Measurements from ENCODE around the gene TGFB2. TPM values are rescaled to one million over a fixed set of nuclear protein-coding genes. Genes with fewer than 3 reads are reported as not detected.

TGFB2 gene
- total RNA-seq, 1 donor, result 13.4 TPM

DNA sequence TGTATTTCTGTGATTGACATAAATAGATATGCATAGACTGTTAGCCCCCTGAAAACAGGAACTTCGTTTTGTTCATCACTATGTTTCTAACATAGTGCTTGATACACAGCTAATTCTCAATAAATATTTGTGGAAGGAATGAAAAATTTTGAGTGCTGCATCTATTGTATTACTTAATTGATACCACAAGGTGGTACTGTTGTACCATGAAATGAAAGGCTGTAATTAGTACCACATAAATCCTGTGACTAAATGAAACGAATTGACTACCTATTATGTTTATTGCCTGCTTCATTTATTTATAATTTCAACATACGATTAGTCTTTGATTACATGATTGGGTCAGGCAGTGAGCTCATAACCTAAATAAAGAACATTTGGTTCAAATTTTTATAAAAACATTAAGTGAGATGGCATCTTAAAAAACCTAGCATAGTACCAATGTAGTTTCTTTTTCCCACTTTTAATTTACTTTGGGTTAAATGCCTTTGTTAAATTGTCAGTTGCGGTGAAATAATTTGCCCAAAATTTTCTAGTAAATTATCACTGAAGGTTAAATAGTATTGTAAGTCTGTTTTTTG, 15.0 kb upstream of the TGFB2 start:
- no peak overlapping the region for H3K4me3 ChIP-seq (ENCODE audit: insufficient read depth, low read length)
- DNase-seq (ENCODE audit: insufficient read length, low spot score, missing footprints), result no peak

DNA sequence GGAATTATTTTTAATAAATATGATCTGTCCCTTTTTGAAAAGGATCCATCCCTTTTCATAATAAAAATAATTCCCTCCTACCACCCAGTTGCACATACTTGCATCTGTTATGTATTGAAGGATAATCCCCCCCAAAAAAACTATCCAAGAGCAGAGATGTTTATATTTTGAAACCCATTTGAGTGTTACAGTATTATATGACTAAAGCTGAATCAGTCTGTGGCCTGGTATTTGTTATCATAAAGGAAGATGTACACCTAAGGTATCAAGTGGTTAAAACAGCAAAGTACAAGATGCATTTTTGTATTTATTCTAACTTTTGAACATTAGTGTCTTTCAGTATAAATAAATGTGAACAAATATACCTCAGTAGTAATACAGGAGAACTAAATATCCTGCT, 12.7 kb upstream of the TGFB2 start:
- Histone ChIP-seq H4K20me1 (ENCODE audit: insufficient read depth, low read length) (no peaks in the 10 kb centered on the region), H3K79me2 (ENCODE audit: insufficient read depth, low read length) (no peaks in the 10 kb centered on the region), H3K4me2 (ENCODE audit: insufficient read depth, low read length) (no peak overlapping the region), H3K4me1 (ENCODE audit: insufficient read depth, low read length) (peaks cover 8% of the 10 kb centered on the region), H3K27me3 (ENCODE audit: insufficient read depth, low read length) (no peaks in the 10 kb centered on the region), H3K36me3 (ENCODE audit: insufficient read depth, low read length) (no peaks in the 10 kb centered on the region), H3K4me3 (ENCODE audit: insufficient read depth, low read length) (no peak overlapping the region), H2AFZ (ENCODE audit: low read length) (no peak overlapping the region), H3K27ac (ENCODE audit: low read depth, low read length) (no peak overlapping the region), H3K9me3 (ENCODE audit: low read depth, low read length) (no peaks in the 10 kb centered on the region)
- DNase-seq (ENCODE audit: insufficient read length, low spot score, missing footprints), result no peak
- TF ChIP-seq CTCF (IDR thresholded peaks at IDR 0.05; ENCODE audit: extremely low read depth, low read depth, low read length), result no peak

More for the DNA sequence above, 15.0 kb upstream of the TGFB2 start:
- Histone ChIP-seq H4K20me1 (ENCODE audit: insufficient read depth, low read length) (no peaks in the 10 kb centered on the region), H3K4me2 (ENCODE audit: insufficient read depth, low read length) (no peak overlapping the region), H3K27me3 (ENCODE audit: insufficient read depth, low read length) (no peaks in the 10 kb centered on the region), H3K36me3 (ENCODE audit: insufficient read depth, low read length) (no peaks in the 10 kb centered on the region), H3K27ac (ENCODE audit: low read depth, low read length) (peak overlapping the region; percentile 36), H3K4me1 (ENCODE audit: insufficient read depth, low read length) (no peaks in the 10 kb centered on the region), H3K9me3 (ENCODE audit: low read depth, low read length) (no peaks in the 10 kb centered on the region), H2AFZ (ENCODE audit: low read length) (no peak overlapping the region), H3K79me2 (ENCODE audit: insufficient read depth, low read length) (no peaks in the 10 kb centered on the region)
- peak; percentile 56 for TF ChIP-seq CTCF (IDR thresholded peaks at IDR 0.05; ENCODE audit: extremely low read depth, low read depth, low read length)

GRCh38 chr1:218336328-218336727, 8.8 kb upstream of the TGFB2 start:
- H3K36me3 ChIP-seq (ENCODE audit: insufficient read depth, low read length), result no peaks in the 10 kb centered on the region
- no peak for TF ChIP-seq CTCF (IDR thresholded peaks at IDR 0.05; ENCODE audit: extremely low read depth, low read depth, low read length)
- H3K4me2 ChIP-seq (ENCODE audit: insufficient read depth, low read length), result no peak overlapping the region
- no peaks in the 10 kb centered on the region for H3K9me3 ChIP-seq (ENCODE audit: low read depth, low read length)
- no peak overlapping the region for H3K27ac ChIP-seq (ENCODE audit: low read depth, low read length)
- H3K27me3 ChIP-seq (ENCODE audit: insufficient read depth, low read length), result no peaks in the 10 kb centered on the region
- no peak for DNase-seq (ENCODE audit: insufficient read length, low spot score, missing footprints)
- H3K4me1 ChIP-seq (ENCODE audit: insufficient read depth, low read length), result peaks cover 8% of the 10 kb centered on the region
- no peak overlapping the region for H2AFZ ChIP-seq (ENCODE audit: low read length)
- H3K4me3 ChIP-seq (ENCODE audit: insufficient read depth, low read length), result no peak overlapping the region
- H4K20me1 ChIP-seq (ENCODE audit: insufficient read depth, low read length), result no peaks in the 10 kb centered on the region
- no peaks in the 10 kb centered on the region for H3K79me2 ChIP-seq (ENCODE audit: insufficient read depth, low read length)

DNA sequence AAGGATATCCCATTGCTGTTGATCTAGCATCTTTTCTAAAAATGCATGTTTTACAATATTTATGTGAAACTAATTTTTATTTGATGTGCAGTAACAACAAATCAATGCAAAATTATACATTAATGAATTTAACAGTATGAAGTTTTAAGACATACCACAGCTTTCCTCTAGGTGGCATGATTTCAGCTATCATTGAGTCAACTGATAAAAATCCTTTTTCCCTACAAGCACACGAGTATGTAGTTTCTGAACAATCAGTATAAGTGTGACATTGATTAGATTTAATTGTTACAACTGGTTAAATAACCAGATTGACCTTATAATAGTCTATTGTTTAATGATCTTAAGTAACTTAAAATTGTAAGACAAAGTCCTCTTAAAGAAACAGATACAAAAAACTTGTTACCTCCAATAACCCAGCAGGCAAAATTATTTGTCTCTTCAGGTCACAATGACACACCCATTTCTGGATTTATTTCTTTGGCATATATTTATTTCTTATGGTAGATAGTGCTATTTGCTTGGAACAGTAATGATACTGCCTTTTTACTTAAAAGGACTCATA, 5.8 kb upstream of the TGFB2 start:
- DNase-seq (ENCODE audit: insufficient read length, low spot score, missing footprints), result no peak
- Histone ChIP-seq H3K9me3 (ENCODE audit: low read depth, low read length) (no peaks in the 10 kb centered on the region), H4K20me1 (ENCODE audit: insufficient read depth, low read length) (no peaks in the 10 kb centered on the region), H3K4me3 (ENCODE audit: insufficient read depth, low read length) (no peak overlapping the region), H2AFZ (ENCODE audit: low read length) (no peak overlapping the region), H3K79me2 (ENCODE audit: insufficient read depth, low read length) (no peaks in the 10 kb centered on the region), H3K36me3 (ENCODE audit: insufficient read depth, low read length) (no peaks in the 10 kb centered on the region), H3K27ac (ENCODE audit: low read depth, low read length) (no peak overlapping the region), H3K4me1 (ENCODE audit: insufficient read depth, low read length) (peaks cover 8% of the 10 kb centered on the region), H3K27me3 (ENCODE audit: insufficient read depth, low read length) (no peaks in the 10 kb centered on the region), H3K4me2 (ENCODE audit: insufficient read depth, low read length) (no peak overlapping the region)
- TF ChIP-seq CTCF (IDR thresholded peaks at IDR 0.05; ENCODE audit: extremely low read depth, low read depth, low read length), result peak; percentile 70
